ENCODE measurements around the gene HBS1L. TPM values are rescaled to one million over a fixed set of nuclear protein-coding genes. Genes with fewer than 3 reads are reported as not detected.
A peak's percentile ranks its signal among the peaks of the same experiment; 100 is the strongest.

Gene HBS1L
- total and polyA plus RNA-seq, 9 of the 15 experiments (the other 6 are each of a cell fraction or from before 2014, with no cell fraction given): 101 to 199 (median 145) TPM

DNA sequence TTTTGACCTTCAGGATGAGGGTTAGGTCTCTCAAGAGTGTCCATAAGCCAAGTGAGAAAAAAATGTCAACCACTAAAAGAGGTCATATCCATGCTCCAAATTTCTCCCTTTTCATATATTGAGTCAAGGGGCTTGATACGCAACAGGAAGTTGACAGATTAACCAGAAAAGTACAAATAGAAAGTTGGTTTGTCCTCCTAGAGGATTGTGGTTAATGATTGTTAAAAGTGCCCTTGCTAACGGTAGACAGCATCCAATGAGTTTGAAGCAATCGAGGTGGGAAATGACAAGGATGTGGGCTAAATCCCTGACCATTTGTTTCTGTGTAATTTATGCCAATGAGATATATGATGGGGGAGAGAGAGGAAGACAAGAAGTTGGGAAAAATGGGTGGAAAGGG, 18.1 kb upstream of the HBS1L start:
- Histone ChIP-seq H3K79me2 (ENCODE audit: control insufficient read depth, insufficient read depth, low read length) (no peaks in the 10 kb centered on the region), H3K9ac (ENCODE audit: insufficient read depth in 1 of 2, low read depth in 2 of 2, low read length in 2 of 2) (no peak overlapping the region; a peak in 1 of 4 replicates), H3K27me3 (ENCODE audit: control insufficient read depth in 2 of 2, insufficient read depth in 2 of 2, low read length in 2 of 2) (no peaks in the 10 kb centered on the region), H3K9me3 (replicated peaks; ENCODE audit: control insufficient read depth, insufficient read depth, low read depth, low read length) (peaks cover 9% of the 10 kb centered on the region; the same call in 1 of the 2 replicates), H3K4me1 (replicated peaks in 1 of 2; ENCODE audit: control insufficient read depth in 2 of 2, insufficient read depth in 2 of 2, low read length in 2 of 2) (peaks cover 5 to 19% of the 10 kb centered on the region in 2 experiments; a peak in 4 of 5 replicates), H3K27ac (ENCODE audit: extremely low read depth, low read depth, low read length) (no peak overlapping the region; the same call in 2 of the 3 replicates), H2AFZ (ENCODE audit: low read depth, low read length) (peak overlapping the region; percentile 51), H3K36me3 (ENCODE audit: control insufficient read depth, insufficient read depth, low read length) (no peaks in the 10 kb centered on the region; the same call in 2 of the 3 replicates), H3K9me1 (ENCODE audit: control insufficient read depth, insufficient read depth, low read length) (no peaks in the 10 kb centered on the region), H3K4me3 (no peak overlapping the region), H3K4me2 (ENCODE audit: insufficient read depth, low read length) (no peak overlapping the region), H4K20me1 (replicated peaks; ENCODE audit: control insufficient read depth, insufficient read depth, low read length) (no peaks in the 10 kb centered on the region)
- WGBS (ENCODE audit: insufficient coverage, low coverage, missing lambda C conversion rate): 88% methylated on average over 3 of the region's 3 CpGs
- CTCF ChIA-PET (ENCODE audit: low intra/inter-chr PET ratio): no interaction called here
- BruUV-seq (replicated peaks): no TSS peak
- intact Hi-C loops (cut with micrococcal nuclease): no loop called here
- ATAC-seq (no peak), FAIRE-seq (no peak), DNase-seq (ENCODE audit: extremely low read depth in 1 of 4, low spot score in 3 of 4) (no peak)
- in situ Hi-C loops (cut with MboI): no loop called here
- POLR2A ChIA-PET: no interaction called here
- no peak for TF ChIP-seq ZNF3 (CRISPR knock-in tag; IDR thresholded peaks at IDR 0.05)
- TF ChIP-seq, protein P1, sequence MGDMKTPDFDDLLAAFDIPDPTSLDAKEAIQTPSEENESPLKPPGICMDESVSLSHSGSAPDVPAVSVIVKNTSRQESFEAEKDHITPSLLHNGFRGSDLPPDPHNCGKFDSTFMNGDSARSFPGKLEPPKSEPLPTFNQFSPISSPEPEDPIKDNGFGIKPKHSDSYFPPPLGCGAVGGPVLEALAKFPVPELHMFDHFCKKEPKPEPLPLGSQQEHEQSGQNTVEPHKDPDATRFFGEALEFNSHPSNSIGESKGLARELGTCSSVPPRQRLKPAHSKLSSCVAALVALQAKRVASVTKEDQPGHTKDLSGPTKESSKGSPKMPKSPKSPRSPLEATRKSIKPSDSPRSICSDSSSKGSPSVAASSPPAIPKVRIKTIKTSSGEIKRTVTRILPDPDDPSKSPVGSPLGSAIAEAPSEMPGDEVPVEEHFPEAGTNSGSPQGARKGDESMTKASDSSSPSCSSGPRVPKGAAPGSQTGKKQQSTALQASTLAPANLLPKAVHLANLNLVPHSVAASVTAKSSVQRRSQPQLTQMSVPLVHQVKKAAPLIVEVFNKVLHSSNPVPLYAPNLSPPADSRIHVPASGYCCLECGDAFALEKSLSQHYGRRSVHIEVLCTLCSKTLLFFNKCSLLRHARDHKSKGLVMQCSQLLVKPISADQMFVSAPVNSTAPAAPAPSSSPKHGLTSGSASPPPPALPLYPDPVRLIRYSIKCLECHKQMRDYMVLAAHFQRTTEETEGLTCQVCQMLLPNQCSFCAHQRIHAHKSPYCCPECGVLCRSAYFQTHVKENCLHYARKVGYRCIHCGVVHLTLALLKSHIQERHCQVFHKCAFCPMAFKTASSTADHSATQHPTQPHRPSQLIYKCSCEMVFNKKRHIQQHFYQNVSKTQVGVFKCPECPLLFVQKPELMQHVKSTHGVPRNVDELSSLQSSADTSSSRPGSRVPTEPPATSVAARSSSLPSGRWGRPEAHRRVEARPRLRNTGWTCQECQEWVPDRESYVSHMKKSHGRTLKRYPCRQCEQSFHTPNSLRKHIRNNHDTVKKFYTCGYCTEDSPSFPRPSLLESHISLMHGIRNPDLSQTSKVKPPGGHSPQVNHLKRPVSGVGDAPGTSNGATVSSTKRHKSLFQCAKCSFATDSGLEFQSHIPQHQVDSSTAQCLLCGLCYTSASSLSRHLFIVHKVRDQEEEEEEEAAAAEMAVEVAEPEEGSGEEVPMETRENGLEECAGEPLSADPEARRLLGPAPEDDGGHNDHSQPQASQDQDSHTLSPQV (IDR thresholded peaks at IDR 0.05): 0 out of 2 replicates have a peak, but pooled peaks have one; percentile 17
- TF ChIP-seq, protein P2, sequence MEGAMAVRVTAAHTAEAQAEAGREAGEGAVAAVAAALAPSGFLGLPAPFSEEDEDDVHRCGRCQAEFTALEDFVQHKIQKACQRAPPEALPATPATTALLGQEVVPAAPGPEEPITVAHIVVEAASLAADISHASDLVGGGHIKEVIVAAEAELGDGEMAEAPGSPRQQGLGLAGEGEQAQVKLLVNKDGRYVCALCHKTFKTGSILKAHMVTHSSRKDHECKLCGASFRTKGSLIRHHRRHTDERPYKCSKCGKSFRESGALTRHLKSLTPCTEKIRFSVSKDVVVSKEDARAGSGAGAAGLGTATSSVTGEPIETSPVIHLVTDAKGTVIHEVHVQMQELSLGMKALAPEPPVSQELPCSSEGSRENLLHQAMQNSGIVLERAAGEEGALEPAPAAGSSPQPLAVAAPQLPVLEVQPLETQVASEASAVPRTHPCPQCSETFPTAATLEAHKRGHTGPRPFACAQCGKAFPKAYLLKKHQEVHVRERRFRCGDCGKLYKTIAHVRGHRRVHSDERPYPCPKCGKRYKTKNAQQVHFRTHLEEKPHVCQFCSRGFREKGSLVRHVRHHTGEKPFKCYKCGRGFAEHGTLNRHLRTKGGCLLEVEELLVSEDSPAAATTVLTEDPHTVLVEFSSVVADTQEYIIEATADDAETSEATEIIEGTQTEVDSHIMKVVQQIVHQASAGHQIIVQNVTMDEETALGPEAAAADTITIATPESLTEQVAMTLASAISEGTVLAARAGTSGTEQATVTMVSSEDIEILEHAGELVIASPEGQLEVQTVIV (CRISPR knock-in tag; IDR thresholded peaks at IDR 0.05; ENCODE audit: borderline replicate concordance): no peak
- no peak for TF ChIP-seq EP400 (IDR thresholded peaks at IDR 0.05)
- TF ChIP-seq POLR2AphosphoS2 (IDR thresholded peaks at IDR 0.05; ENCODE audit: low read length): no peak
- no peak for TF ChIP-seq GABPA (tag; conservative IDR thresholded peaks at IDR 0.05; ENCODE audit: low read depth)
